HFFc6 (cell line): ENCODE data around the gene SERP2. TPM values are rescaled to one million over a fixed set of nuclear protein-coding genes. Genes with fewer than 3 reads are reported as not detected.

Source experiments
- DNase-seq: peaks from one replicate; pipeline ENCODE4 v3.0.0-alpha.2; 2018
- H3K27ac Mint-ChIP-seq: 2 replicates; pipeline ENCODE4 v1.8.0; 2020; ENCODE audit warnings: mild to moderate bottlenecking, mixed read lengths
- H3K27me3 Mint-ChIP-seq: 2 replicates; pipeline ENCODE4 v1.8.0; 2021; ENCODE audit warnings: mild to moderate bottlenecking, moderate library complexity, mixed read lengths; ENCODE audit not compliant: insufficient read depth
- H3K36me3 Mint-ChIP-seq: 2 replicates; pipeline ENCODE4 v1.8.0; 2021; ENCODE audit warnings: low read depth, mixed read lengths
- H3K4me1 Mint-ChIP-seq: 2 replicates; pipeline ENCODE4 v1.8.0; 2020; ENCODE audit warnings: low read depth, mixed read lengths
- H3K4me3 Mint-ChIP-seq: 2 replicates; pipeline ENCODE4 v1.8.0; 2020; ENCODE audit warnings: mild to moderate bottlenecking, moderate library complexity, mixed read lengths
- H3K9me3 Mint-ChIP-seq: 2 replicates; pipeline ENCODE4 v1.8.0; 2020; ENCODE audit warnings: mild to moderate bottlenecking, mixed read lengths
- total RNA-seq, 6 experiments: library from RNA; stranded (reverse); fragmentation: NEBNext Ultra II Directional; extraction: Animal tissue kit (Norgen Biotek cat#: 25700); gene quantifications; 2 replicates in 1 of 6; 3 replicates in 5 of 6; pipeline ENCODE4 v1.2.3, GENCODE V29; 2021
- TF ChIP-seq, protein P1 (sequence below): fragments of 200-600 bp; sonication (generic); IDR thresholded peaks from 2 replicates; pipeline ENCODE4 v1.5.0; 2021; ENCODE audit warnings: antibody characterized with exemption, mild to moderate bottlenecking

SERP2 gene
- total RNA-seq, 6 experiments from 2014 or later: 1.4 to 2.5 (median 2.1) TPM

DNA sequence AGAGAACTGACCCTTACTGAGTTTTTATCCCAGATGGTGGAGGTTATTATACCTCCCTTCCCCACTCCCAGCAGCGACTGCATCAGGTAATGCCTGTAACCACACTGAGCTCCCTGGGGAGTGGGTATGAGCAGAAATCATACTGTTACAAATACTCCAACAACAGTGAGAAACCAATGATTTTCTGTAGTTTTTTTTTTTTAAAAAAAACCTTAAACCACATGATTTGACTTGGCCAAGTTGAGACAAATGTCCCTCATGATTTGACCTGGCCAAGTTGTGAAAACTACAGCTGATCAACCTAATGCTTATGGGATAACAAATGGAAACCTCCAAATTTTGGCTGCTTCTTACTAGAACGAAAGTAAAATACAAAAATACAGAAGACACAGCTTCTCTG is 33.1 kb upstream of the SERP2 start:
- Mint-ChIP-seq H3K36me3 (peaks cover 4% of the 10 kb centered on the region; the same call in 1 of the 2 replicates), H3K4me3 (no peak overlapping the region), H3K4me1 (no peaks in the 10 kb centered on the region; the same call in 1 of the 2 replicates), H3K27ac (no peak overlapping the region), H3K9me3 (peaks cover 5% of the 10 kb centered on the region; the same call in 1 of the 2 replicates), H3K27me3 (peaks cover 31% of the 10 kb centered on the region)
- TF ChIP-seq, protein P1, sequence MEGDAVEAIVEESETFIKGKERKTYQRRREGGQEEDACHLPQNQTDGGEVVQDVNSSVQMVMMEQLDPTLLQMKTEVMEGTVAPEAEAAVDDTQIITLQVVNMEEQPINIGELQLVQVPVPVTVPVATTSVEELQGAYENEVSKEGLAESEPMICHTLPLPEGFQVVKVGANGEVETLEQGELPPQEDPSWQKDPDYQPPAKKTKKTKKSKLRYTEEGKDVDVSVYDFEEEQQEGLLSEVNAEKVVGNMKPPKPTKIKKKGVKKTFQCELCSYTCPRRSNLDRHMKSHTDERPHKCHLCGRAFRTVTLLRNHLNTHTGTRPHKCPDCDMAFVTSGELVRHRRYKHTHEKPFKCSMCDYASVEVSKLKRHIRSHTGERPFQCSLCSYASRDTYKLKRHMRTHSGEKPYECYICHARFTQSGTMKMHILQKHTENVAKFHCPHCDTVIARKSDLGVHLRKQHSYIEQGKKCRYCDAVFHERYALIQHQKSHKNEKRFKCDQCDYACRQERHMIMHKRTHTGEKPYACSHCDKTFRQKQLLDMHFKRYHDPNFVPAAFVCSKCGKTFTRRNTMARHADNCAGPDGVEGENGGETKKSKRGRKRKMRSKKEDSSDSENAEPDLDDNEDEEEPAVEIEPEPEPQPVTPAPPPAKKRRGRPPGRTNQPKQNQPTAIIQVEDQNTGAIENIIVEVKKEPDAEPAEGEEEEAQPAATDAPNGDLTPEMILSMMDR: no peak
- DNase-seq: no peak

DNA sequence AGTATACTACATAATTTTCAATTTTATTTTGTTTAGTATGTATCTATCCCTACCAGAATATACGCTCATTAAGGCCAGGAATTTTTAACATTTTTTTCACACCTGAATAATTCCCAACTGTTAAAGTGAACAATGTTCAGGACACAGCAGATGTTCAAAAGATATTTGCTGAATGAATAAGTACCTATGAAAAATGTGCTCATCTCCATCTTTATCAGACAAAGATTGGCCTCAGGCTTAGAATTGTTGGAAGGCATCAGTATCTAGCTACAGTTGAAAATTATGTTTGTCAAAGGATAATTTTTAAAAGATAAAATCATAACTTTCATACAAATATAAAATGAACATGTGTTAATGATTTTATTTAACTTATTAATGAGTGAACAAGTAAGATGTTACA is 30.9 kb upstream of the SERP2 start:
- Mint-ChIP-seq H3K4me1 (peaks cover 6% of the 10 kb centered on the region), H3K27ac (no peak overlapping the region), H3K4me3 (no peak overlapping the region), H3K27me3 (peaks cover 30% of the 10 kb centered on the region), H3K36me3 (peaks cover 4% of the 10 kb centered on the region; the same call in 1 of the 2 replicates), H3K9me3 (peaks cover 5% of the 10 kb centered on the region; the same call in 1 of the 2 replicates)
- no peak for DNase-seq
- TF ChIP-seq, protein P1: no peak

DNA sequence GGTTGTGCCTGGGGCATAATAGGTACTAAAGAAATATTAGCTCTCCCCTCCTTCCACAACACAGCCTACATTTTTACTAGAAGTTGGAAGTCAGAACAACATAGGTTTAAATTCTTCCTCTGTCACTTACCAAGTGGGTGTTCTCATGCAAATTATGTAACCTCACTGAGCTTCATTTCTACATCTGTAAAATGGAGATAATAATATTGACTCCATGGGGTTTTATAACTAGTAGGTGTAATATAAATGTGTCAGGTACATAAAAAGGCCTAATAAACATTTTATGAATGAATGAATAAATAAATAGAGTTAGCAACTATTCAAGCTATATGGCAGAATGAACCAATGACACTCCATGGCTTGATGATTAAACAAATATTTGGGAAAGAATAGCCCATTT is 27.1 kb upstream of the SERP2 start:
- Mint-ChIP-seq H3K36me3 (no peaks in the 10 kb centered on the region), H3K27me3 (peaks cover 17% of the 10 kb centered on the region), H3K4me3 (no peak overlapping the region), H3K4me1 (peaks cover 11% of the 10 kb centered on the region), H3K9me3 (no peaks in the 10 kb centered on the region; the same call in 1 of the 2 replicates), H3K27ac (no peak overlapping the region)
- TF ChIP-seq, protein P1: no peak
- DNase-seq: no peak

DNA sequence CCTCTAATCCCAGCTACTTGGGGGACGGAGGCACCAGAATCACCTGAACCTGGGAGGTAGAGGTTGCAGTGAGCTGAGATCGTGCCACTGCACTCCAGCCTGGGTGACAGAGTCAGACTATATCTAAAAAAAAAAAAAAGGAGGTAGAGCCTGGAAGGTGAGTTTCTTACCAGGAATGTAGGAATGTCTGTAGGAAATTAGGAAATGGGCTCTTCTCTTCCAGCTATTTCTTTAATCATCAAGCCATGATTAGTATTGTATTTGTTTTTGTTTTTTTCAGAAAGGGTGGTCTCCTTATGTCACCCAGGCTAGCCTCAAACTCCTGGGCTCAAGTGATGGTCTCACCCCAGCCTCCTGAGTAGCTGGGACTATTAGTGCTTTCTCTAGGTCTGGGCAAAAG is 26.3 kb upstream of the SERP2 start:
- TF ChIP-seq, protein P1: no peak
- H3K27me3 Mint-ChIP-seq: peaks cover 17% of the 10 kb centered on the region
- peaks cover 11% of the 10 kb centered on the region for H3K4me1 Mint-ChIP-seq
- H3K36me3 Mint-ChIP-seq: no peaks in the 10 kb centered on the region
- H3K27ac Mint-ChIP-seq: no peak overlapping the region
- DNase-seq: no peak
- H3K9me3 Mint-ChIP-seq: no peaks in the 10 kb centered on the region
- H3K4me3 Mint-ChIP-seq: no peak overlapping the region

GRCh38 chr13:44347949-44348348 is 25.7 kb upstream of the SERP2 start:
- Mint-ChIP-seq H3K27me3 (peaks cover 16% of the 10 kb centered on the region), H3K9me3 (no peaks in the 10 kb centered on the region), H3K27ac (no peak overlapping the region), H3K4me3 (no peak overlapping the region), H3K4me1 (peaks cover 11% of the 10 kb centered on the region), H3K36me3 (no peaks in the 10 kb centered on the region)
- no peak for DNase-seq
- TF ChIP-seq, protein P1: no peak
